HS-5 (cell line): ENCODE results near the gene RHOH.

ENCODE experiments used
- DNase-seq: peaks from one replicate; pipeline ENCODE4 v3.0.0-alpha.2; 2012; ENCODE audit warnings: low read depth

The RHOH gene

DNA sequence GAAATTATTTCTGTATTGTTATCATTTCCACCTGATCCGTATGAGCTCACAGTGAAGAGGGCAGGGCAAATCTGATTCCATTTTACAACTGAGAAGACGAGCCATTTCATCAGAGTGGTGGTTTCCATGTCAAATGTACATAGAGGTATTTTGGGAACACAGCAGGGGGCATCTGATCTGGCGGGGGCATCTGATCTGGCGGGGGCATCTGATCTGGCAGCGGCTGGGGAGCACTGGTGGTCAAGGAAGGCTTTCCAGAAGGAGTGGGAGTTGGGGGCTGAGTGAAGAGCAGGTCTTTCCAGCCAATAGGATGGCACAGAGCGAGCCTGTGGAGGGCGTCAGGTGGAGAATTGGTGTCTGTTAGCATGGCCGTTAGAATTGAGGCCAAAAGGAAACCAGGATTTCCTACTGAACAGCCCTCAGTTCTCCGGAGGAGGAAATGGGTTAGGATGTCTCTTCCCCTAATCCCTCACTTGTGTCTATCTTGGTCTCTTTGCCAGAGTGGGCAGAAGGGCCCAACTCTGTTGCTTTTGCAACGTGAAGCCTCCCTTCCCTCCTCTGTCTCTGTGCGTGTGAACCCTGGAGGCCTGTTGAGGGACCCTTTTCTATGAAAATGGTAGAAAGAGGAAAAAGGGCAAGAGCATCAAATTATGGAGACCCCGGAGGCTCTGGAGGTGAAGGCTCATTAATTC is 41.3 kb downstream of the RHOH start:
- DNase-seq, result no peak

DNA sequence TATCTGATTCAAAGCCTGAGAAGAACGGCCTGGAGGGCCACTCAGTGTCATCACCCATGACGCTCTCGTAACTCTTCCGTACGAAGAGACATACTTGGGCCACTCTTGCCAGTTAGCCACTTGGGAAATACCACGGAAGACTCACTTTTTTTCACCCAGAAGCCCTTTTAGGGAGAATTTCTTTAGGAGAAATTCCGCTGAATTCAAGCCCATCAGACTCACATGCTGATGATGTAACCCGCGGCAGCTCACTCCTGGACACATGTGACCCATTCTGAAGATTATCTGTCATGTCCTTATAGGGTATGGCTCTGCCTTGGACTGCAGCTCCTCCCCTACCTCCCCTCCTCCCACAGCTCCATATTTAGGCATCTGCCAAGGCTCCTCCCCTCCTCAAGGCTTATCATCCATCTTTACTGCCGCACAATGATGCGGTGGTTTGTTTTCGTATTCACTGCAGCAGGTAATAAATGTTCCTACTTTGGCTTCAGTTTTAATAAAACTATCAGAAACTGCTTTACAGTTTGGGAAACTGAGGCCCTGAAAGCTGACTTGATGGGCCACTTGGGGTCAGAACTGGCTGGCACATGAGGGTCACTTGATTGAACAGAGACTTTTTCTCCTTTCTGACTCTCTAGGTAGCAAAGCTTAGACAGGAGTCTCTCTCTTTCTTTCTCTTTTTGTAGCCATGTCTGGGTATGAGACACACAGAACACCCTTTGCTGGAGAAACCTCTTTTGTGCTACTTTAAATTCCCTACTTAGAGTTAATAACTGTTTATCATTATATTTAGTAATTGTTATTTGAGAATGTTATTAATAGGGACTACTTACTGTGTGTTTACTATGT is 42.1 kb downstream of the RHOH start:
- no peak for DNase-seq

DNA sequence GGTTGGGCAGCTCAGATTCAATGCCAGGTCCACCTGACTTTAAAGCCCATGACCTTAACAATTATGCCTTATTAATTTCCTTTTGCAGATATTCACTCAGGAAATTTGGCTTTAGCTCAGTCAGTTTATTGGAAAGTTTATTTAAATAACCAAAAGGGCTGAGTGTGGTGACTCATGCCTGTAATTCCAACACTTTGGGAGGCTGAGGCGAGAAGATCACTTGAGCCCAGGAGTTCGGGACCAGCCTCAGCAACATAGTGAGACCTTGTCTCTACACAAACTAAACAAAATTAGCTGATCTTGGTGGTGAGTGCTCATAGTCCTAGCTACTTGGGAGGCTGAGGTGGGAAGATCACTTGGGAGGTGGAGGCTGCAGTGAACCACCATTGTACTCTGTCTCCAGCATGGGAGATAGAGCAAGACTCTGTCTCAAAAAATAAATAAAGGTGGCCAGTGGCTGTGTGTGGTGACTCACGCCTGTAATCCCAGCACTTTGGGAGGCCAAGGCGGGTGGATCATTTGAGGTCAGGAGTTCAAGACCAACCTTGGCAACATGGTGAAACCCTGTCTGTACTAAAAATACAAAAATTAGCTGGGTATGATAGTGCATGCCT is 43.3 kb downstream of the RHOH start:
- no peak for DNase-seq

DNA sequence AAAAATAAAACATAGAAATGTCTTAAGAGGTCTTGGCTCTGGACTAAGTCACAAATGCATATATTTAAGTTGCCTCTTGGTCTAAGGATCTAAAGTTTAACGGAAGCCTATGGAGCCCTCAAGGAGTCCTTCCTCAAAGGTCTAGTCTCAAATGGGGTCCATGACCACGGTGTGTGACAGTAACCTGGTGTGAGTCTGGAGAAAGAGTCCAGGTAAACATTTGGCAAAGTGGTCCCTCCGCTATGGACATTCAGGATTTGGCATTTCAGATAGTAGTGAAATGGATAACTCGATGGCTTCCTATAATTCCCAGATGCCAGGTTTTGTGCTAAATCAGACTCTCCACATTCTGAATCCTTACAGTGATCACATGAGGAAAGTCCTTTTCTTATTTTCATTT is 44.2 kb downstream of the RHOH start:
- no peak for DNase-seq

DNA sequence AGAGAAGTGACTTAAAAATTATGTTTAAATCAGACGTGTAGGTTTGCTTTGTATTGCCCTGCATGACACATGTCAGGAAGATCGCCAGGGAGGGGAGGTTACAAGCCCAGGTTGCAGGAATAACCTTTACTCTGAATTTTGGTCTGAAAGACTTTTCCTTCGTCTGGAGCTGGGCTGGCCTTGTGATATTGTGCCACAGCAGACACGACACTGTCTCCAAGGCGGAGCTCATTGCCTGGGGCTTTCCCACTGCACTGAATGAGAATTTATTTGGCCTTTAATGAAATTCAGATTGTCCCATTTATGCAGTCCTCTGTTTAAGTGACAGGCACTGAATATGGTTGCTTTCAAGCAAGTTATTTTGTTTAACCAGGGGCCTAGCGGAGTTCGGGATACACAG is 45.1 kb downstream of the RHOH start:
- DNase-seq, result no peak

DNA sequence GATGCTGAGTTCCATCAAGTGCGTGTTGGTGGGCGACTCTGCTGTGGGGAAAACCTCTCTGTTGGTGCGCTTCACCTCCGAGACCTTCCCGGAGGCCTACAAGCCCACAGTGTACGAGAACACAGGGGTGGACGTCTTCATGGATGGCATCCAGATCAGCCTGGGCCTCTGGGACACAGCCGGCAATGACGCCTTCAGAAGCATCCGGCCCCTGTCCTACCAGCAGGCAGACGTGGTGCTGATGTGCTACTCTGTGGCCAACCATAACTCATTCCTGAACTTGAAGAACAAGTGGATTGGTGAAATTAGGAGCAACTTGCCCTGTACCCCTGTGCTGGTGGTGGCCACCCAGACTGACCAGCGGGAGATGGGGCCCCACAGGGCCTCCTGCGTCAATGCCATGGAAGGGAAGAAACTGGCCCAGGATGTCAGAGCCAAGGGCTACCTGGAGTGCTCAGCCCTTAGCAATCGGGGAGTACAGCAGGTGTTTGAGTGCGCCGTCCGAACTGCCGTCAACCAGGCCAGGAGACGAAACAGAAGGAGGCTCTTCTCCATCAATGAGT is 46.6 kb downstream of the RHOH start:
- DNase-seq, result no peak

DNA sequence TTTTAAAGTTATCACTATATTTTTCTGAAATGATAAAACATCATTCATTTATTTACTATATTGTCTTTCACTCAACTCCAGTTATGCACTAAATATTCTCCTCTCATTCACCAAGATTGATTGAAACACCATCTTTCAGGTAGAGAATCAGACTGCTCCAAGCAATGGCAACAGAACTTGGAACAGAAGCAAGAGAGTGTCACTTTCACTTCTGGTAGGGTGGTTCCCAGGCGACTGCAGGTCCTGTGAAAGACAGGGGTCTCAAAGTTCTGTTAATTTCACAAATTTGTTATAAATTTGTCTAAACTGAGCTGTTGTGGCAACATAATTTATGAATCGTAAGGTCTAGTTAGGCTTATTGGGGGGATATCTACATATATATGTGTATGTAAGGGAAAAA is 47.8 kb downstream of the RHOH start:
- no peak for DNase-seq

DNA sequence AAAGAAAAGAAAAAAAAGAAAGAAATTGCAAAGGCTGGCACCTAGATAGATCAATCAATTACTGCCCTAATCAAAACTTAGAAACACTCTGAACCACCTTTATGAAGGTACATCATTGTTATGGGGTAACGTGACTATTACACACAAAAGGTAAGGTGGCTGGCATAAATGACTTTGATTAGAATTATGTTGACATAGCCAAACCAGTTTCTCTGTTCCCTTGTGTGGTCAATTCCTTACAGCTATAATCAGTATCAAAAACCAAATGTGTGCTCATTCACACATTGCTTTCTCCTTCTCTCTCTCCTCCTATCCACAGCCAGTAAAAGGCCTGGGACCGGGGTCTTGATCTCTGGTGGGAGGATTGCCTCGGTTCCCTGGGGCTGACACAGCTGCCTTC is 48.7 kb downstream of the RHOH start:
- no peak for DNase-seq

DNA sequence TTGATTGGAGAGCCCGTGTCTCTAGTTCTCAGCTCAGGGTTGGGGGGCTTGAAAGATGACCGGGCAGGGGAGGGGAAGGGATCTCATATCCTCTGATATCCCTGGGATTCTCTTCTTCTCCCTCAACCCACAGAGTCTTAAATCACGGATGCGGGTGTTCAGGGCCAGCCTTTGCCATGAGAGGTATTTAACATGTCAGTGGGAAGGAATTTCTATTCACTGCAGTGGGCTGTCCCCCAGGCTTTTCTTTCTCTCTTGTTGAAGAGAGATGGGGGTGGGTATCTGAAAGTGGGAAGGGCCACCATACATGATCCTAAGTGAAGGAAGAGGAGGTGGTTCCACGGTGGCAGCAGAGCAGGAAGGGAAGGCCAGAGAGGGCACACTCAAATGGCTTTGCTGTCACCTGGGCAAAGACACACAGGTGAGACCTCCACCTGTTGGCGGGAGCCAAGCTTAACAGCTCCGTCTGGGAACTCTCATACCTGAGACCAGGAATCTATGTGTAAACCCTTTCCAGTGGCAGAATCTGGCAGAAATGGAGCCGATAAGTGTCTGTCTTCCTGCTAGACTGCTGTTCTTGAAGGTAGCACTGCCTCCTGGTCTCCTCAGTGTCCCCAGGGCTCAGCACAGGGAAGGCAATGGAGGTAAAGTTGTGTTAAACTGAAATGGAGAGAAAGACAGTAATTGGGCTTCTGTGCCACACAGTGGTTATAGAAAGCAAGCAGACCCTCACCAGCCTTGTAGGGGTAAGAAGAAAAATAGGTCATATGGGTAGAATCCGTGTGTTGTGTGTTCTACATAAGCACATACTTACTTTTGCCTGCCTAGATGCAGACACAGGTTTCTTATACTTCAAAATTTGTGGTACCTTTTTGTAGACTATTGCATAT is 49.4 kb downstream of the RHOH start:
- DNase-seq, result no peak

DNA sequence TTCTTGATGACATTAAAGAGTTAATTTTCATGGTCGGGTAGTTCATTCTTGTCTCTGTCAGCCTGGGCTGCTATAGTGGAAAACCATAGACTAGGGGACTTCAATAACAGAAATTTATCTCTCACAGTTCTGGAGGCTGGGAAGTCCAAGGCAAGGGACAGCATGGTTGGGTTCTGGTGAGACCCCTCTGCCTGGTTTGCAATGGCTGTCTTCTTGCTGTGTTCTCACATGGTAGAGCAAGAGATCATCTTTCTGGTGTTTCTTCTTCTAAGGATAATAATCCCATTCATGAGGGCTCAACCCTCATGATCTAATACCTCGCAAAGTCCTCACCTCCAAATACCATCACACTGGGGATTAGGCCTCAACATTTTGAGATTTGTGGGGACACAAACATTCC is 50.1 kb downstream of the RHOH start:
- no peak for DNase-seq

DNA sequence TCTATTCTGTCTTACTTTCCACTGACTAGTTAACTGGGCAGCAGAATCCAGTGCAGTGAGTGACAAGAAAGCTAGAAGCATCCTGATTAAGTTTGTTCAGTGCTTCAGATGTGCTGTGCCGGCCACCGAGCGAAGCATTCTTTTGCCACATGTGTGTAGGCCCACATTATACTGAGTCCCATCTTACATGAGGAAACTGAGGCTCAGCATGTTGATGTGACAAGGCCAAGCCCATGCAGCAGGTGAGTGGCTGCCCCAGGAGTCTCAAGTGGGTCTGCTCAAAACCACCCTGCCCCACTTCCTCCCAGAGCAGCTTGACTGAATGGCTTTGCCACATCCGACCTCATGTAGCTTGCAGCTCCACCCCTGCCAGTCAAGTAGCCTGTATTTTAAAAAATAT is 50.5 kb downstream of the RHOH start:
- DNase-seq, result no peak

DNA sequence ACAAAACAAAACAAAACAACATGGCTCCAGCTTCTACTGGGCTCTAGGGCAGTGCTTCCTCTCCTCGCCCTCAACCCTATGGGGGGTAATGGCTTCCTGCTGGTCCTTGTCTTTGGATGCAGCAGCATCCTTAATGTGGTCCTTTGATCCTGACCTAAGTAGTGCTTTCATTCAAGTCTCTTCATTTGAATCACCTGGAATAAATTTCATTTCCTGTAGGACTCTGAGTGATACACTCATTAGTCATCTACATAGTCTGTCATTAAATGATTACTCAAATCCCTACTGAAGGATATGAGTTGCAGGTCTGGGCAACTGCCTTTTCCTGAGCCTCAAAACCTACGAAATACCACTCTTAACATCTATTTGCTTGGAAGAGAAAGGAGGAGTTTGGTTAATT is 54.5 kb downstream of the RHOH start:
- DNase-seq, result peak; percentile 48

DNA sequence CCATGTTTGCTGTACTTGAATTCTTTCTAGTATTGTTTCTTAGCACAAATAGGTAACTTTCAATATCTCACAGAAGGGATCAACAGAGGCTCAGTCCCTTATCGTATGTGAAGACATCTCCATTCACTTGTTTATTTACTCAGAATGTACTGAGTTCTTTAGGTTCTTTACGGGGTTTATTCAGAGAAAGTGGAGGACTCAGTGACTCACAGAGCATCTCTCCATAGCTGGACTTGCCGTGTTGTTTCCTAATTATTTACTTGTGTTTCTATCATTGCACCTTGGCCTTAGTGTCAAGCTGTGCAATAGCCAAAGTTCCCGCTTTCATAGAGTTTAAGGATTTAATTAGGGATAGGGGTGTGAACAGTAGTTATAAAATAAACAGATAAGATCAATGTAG is 57.1 kb downstream of the RHOH start:
- DNase-seq, result no peak

DNA sequence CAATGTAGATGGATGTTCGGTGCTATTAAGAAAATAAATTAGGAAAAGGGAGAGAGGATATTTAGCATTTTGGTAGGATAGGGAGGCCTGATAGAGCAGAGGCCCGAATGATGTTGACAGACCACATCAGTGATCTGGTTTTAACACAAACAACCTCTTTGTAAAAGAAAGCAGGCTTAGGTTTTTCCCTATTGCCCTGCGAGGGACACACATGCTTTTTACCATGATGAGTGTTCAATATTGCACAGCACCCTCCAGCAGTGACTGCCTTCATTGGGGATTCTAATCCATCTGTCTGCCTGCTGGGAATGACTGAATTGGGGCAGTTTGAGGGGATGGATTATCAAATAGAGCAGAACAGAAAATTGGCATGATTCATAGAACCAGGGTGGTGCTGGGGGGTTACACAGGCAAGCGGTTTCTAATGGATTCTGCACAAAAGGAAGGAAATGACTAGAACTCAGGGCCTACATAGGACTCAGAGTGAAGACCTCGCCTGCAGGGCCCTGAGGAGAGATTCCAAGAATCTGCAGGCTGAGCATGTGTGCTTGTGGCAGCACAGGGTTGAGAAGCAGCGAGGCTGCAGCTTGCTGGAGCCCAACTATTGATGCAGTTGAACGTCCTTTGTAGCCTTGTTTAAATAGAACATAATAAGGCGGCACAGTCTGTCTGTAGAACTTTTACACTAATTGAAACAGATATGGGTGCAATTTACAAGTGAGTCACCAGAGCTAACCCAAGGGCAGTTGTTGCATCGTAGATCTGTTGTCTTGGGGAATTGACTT is 58.0 kb downstream of the RHOH start:
- DNase-seq, result peak; percentile 22

DNA sequence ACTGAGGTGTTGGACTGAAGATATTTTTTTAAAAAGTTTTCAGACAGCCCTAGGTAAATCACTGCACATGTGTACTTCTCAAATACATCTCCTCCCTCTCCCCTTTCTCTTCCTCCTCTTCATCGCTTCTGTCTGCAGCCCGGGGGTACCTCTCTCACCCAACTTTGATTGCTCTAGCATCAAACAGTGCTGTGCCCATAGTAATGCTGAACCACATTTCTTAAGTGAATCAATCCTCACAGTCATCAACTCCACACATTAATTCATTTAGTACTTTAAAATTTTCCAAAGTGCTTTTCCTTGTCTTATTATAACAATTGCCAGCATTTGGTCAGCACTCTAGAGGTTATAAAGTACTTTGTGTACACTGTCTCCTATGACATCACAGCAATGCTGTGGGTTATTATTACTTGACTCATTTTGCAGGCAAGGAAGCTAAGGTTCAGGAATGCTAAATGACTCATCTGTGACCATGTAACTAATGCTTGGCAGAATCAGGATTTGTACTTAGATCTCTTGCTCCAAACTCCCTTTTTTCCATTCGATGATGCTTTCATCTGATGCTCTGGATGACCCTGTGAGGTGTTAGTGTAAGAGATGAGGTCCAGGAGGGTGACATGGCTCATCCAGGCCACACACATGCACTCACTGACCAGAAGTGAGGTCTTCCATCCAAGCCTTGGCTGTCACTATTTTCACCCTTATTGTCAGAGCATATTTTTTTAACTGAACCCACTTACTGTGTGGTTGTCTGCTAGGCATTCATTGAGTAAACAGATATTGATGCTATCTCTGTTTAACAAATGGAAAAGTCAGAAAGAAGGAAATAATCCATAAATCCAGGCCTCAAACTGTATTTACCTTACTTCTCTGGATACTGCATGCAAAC is 58.8 kb downstream of the RHOH start:
- DNase-seq, result peak; percentile 87

DNA sequence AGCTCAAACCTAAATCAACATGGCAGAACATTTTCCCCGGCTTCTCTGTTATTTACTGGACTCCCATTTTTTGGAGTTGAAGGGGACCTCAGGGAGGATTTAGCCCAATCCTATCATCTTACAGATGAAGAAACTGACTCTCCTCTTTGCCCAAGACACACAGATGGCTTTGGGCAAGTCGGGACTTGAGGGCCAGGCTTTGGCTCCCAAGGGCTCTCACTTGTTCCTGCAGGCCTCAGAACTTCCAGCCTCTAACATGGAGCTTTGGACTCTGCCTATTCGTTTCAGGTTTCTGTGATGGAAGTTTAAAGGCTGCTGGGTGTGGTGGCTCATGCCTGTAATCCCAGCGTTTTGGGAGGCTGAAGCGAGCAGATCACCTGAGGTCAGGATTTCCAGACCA is 59.5 kb downstream of the RHOH start:
- no peak for DNase-seq

DNA sequence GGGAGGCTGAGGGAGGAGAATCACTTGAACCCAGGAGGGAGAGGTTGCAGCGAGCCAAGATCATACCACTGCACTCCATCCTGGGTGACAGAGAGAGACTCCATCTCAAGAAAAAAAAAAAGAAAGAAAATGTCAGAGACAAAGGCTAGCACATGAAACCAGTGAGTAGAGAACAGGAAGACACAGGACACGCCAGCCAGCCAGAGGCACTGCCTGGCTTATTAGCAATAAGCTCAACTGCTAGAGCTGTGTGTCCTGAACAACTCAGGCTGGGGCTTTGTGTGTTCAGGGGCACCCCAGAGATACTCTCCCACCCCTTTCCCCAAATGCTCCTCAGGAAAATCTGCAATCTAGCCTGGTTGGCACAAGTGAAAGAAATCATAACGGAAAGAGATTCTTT is 60.0 kb downstream of the RHOH start:
- no peak for DNase-seq

DNA sequence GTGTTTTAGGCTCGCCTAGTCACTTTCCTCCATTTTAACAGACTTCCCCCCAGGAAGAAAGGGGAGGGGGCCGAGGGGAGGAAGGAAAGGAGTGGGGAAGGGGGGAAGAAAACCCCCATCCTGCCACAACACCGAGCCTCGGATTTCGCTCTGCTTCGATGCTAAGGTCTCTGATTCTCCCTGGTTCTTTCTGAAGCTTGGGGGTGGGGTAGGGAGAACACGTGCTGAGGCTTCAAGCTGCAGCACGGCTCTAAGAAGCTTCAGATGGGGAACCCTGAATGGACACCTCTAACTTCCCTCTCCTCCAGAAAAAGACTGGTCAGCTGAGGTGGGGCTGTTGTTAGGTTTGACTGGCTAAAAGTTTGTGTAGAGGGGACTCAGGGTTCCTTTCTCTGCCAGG is 61.8 kb downstream of the RHOH start:
- no peak for DNase-seq

DNA sequence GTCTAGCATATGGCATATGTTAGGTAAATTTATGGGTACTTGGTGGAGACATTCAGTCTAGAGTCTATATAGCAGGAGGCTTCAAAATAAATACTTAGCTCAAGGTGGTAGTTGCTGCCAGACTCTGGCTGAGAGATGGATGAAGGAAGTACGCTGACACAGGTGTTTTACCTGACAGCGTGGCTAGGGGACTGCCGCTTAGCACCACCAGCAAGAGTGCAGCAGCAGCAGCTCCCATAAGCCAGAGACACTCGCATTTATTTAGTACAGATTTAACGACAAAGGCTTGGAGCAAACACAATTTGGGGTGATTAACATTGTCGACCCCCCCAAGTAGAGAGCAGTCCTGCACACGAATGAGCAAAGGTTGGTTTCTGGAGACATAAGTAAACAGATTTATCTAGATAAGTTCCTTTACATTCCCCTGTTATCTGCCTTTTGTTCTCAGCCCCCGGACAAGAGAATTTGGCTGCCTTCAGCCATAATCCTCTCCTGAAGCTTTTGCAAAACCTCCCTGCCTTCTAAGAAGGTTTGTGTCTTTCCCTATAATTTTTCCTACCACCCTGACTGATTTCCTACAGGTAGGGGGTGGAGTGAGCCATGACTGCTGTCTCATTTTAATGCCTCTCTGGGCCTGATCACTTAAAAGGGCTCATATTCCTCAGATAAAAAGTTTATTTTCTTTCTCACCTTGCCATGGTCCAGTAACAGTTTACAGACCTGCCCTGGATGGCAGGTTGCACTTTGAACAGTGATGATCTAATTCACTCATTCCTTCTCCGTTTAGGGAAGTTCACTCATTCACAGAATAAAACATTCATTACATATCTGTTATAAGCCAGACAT is 64.6 kb downstream of the RHOH start:
- DNase-seq, result no peak
